ENCODE results near the gene MLIP.

- no peak for TF ChIP-seq CTCF (IDR thresholded peaks at IDR 0.05 in 8 of 11, conservative IDR thresholded peaks at IDR 0.05 in 3 of 11)
- no peak for TF ChIP-seq POLR2A (IDR thresholded peaks at IDR 0.05)
- TF ChIP-seq POLR2AphosphoS5 (IDR thresholded peaks at IDR 0.05), result no peak
These were observed 3.7 kb upstream of the MLIP start for GRCh38 chr6:54107470-54108090.

Measured in spleen (tissue), 7 donors.